Measurements from ENCODE around the gene GABBR1.
A peak's percentile ranks its signal among the peaks of the same experiment; 100 is the strongest.

Gene GABBR1

GRCh38 chr6:29653452-29654038 lies 20.6 kb upstream of the GABBR1 start:
- DNase-seq (ENCODE audit: low read depth): no peak

- no peak for DNase-seq (ENCODE audit: low read depth)
Observed at GRCh38 chr6:29652198-29652584, 19.2 kb upstream of the GABBR1 start.

- DNase-seq (ENCODE audit: low read depth): no peak
Observed at GRCh38 chr6:29651413-29652197, 18.6 kb upstream of the GABBR1 start.

- peak; percentile 92 for DNase-seq (ENCODE audit: low read depth)
Observed at GRCh38 chr6:29649701-29650673, 17.0 kb upstream of the GABBR1 start.

GRCh38 chr6:29647927-29648642 lies 15.1 kb upstream of the GABBR1 start:
- no peak for DNase-seq (ENCODE audit: low read depth)

- no peak for DNase-seq (ENCODE audit: low read depth)
Observed at GRCh38 chr6:29641430-29642148, 8.6 kb upstream of the GABBR1 start.

- DNase-seq (ENCODE audit: low read depth): no peak
Observed at GRCh38 chr6:29637247-29637646, 4.3 kb upstream of the GABBR1 start.

GRCh38 chr6:29633534-29633905 lies 537 bp upstream of the GABBR1 start:
- DNase-seq (ENCODE audit: low read depth): no peak

GRCh38 chr6:29631860-29632731 lies 887 bp downstream of the GABBR1 start:
- peak; percentile 19 for DNase-seq (ENCODE audit: low read depth)

- no peak for DNase-seq (ENCODE audit: low read depth)
Observed at GRCh38 chr6:29631209-29631810, 1.7 kb downstream of the GABBR1 start.

- no peak for DNase-seq (ENCODE audit: low read depth)
Observed at GRCh38 chr6:29630315-29630714, 2.7 kb downstream of the GABBR1 start.

- DNase-seq (ENCODE audit: low read depth): no peak
Observed at GRCh38 chr6:29629571-29629970, 3.4 kb downstream of the GABBR1 start.

GRCh38 chr6:29628419-29629281 lies 4.3 kb downstream of the GABBR1 start:
- DNase-seq (ENCODE audit: low read depth): peak; percentile 42

GRCh38 chr6:29627755-29628418 lies 5.1 kb downstream of the GABBR1 start:
- DNase-seq (ENCODE audit: low read depth): peak; percentile 37

GRCh38 chr6:29626948-29627754 lies 5.8 kb downstream of the GABBR1 start:
- DNase-seq (ENCODE audit: low read depth): no peak

- DNase-seq (ENCODE audit: low read depth): no peak
Observed at GRCh38 chr6:29625337-29625930, 7.5 kb downstream of the GABBR1 start.

GRCh38 chr6:29624520-29624961 lies 8.4 kb downstream of the GABBR1 start:
- no peak for DNase-seq (ENCODE audit: low read depth)

All from activated T-cell treated with anti-CD3 and anti-CD28 coated beads for 48 hours (primary cell).